Hepatocyte (in vitro differentiated cells): ENCODE results near the gene KDM2A.

Source experiments
- CTCF ChIP-seq: fragments of 200-600 bp; sonication (generic); IDR thresholded peaks from 2 replicates; pipeline ENCODE4 v1.5.1; 2016; ENCODE audit warnings: antibody characterized with exemption, mild to moderate bottlenecking; ENCODE audit not compliant: poor library complexity
- EZH2phosphoT487 ChIP-seq: fragments of 200-600 bp; sonication (generic); IDR thresholded peaks from one replicate; pipeline ENCODE4 v1.6.1; 2018; ENCODE audit warnings: antibody characterized with exemption, mild to moderate bottlenecking, low read depth, moderate library complexity; ENCODE audit not compliant: unreplicated experiment, severe bottlenecking

- TF ChIP-seq EZH2phosphoT487: no peak
- TF ChIP-seq CTCF: no peak
Observed at GRCh38 chr11:67306769-67307544, 187.9 kb downstream of the KDM2A start.
